Peyer's patch (tissue), 4 donors: ENCODE results near the gene ITLN2.

ENCODE experiments used
- POLR2A ChIP-seq, 2 donors: fragments of 450-650 bp; IDR thresholded peaks; one replicate each; pipeline ENCODE4 v1.5.1; 2017; ENCODE audit warnings: antibody characterized with exemption in 2 of 2, mild to moderate bottlenecking in 2 of 2, moderate library complexity in 2 of 2
- TF ChIP-seq, protein P1 (sequence below), 6 experiments: fragments of 450-650 bp in 4 of 6; fragments of 200-600 bp in 2 of 6; sonication (generic) in 1 of 6; IDR thresholded peaks; one replicate each; pipeline ENCODE4 v1.5.1; 2017 to 2019; ENCODE audit warnings: antibody characterized with exemption in 6 of 6, mild to moderate bottlenecking in 3 of 6, moderate library complexity in 1 of 6

DNA sequence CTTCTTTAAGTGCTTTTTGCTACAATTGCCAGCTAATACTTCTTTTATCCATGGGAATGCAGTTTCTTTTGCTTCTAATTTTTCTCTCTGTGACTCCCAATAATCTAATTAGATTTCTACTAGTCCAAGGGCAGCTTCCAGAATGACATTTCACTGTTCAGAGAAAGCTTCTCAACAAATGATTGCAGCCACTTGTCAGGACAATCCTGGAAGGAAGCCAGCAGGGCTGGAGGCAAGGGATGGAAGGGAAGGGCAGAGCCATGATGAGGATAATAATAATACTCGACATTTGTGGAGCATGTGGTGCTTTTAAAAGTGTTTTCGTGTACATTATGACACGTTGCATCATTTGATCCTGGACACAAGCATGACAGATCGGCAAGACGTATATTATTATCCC is 46.9 kb upstream of the ITLN2 start:
- TF ChIP-seq, protein P1, sequence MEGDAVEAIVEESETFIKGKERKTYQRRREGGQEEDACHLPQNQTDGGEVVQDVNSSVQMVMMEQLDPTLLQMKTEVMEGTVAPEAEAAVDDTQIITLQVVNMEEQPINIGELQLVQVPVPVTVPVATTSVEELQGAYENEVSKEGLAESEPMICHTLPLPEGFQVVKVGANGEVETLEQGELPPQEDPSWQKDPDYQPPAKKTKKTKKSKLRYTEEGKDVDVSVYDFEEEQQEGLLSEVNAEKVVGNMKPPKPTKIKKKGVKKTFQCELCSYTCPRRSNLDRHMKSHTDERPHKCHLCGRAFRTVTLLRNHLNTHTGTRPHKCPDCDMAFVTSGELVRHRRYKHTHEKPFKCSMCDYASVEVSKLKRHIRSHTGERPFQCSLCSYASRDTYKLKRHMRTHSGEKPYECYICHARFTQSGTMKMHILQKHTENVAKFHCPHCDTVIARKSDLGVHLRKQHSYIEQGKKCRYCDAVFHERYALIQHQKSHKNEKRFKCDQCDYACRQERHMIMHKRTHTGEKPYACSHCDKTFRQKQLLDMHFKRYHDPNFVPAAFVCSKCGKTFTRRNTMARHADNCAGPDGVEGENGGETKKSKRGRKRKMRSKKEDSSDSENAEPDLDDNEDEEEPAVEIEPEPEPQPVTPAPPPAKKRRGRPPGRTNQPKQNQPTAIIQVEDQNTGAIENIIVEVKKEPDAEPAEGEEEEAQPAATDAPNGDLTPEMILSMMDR (IDR thresholded peaks at IDR 0.05): no peak
- TF ChIP-seq POLR2A (IDR thresholded peaks at IDR 0.05): no peak
